SJSA1 (cell line): ENCODE results near the gene PHKB. TPM values are rescaled to one million over a fixed set of nuclear protein-coding genes. Genes with fewer than 3 reads are reported as not detected.

Source experiments
- DNase-seq, 2 experiments: peaks; one replicate each; pipeline ENCODE4 v3.0.0-alpha.2; 2015 to 2020; ENCODE audit warnings: low spot score in 2 of 2, low read depth in 1 of 2
- H3K27ac ChIP-seq: fragments of 250-450 bp; sonication (Bioruptor Pico); 2 replicates; pipeline ENCODE4 v1.5.1; 2020; ENCODE audit warnings: mild to moderate bottlenecking, moderate library complexity
- H3K27me3 ChIP-seq: fragments of 250-450 bp; sonication (Bioruptor Pico); replicated peaks from 2 replicates; pipeline ENCODE4 v1.5.1; 2020; ENCODE audit warnings: mild to moderate bottlenecking, moderate library complexity
- H3K36me3 ChIP-seq: fragments of 250-450 bp; sonication (Bioruptor Pico); 2 replicates; pipeline ENCODE4 v1.5.1; 2020; ENCODE audit warnings: mild to moderate bottlenecking
- H3K4me1 ChIP-seq: fragments of 250-450 bp; sonication (Bioruptor Pico); replicated peaks from 2 replicates; pipeline ENCODE4 v1.6.1; 2021; ENCODE audit warnings: mild to moderate bottlenecking
- H3K4me3 ChIP-seq: fragments of 250-450 bp; sonication (Bioruptor Pico); 2 replicates; pipeline ENCODE4 v1.5.1; 2020; ENCODE audit warnings: mild to moderate bottlenecking
- H3K9me3 ChIP-seq: fragments of 250-450 bp; sonication (Bioruptor Pico); replicated peaks from 2 replicates; pipeline ENCODE4 v1.5.1; 2020; ENCODE audit warnings: mild to moderate bottlenecking
- total RNA-seq: library from RNA; depleted of rRNA; stranded (reverse); fragments of >200 nt; shearing (Covaris generic); gene quantifications from 2 replicates; pipeline ENCODE4 v1.2.3, GENCODE V29; 2014

Gene PHKB
- total RNA-seq, 1 experiment from 2014 or later = 43.1 TPM

DNA sequence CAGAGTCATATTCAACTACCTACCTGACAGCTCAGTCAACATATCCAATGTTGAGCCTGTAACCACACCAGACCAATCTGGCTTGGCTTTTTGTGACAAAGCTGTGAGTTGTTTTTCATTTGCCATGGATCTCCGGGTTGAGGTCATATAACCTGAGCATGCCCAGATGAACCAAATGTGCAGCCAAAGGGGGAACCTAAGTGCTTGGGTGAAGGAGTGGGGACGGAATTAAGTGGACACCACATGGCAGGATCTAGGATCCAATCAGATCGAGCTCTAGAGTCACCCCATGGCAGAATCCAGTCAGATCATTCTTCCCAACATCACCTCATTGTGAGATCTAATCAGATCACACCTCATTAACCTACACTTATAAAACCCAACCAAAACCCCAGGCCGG, 258.6 kb downstream of the PHKB start:
- DNase-seq = no peak
- H3K36me3 ChIP-seq = no peaks in the 10 kb centered on the region
- H3K27ac ChIP-seq = no peak overlapping the region; the same call in 1 of the 2 replicates
- H3K4me3 ChIP-seq = no peak overlapping the region
- H3K27me3 ChIP-seq = no peaks in the 10 kb centered on the region
- H3K4me1 ChIP-seq = peaks cover 27% of the 10 kb centered on the region
- H3K9me3 ChIP-seq = no peaks in the 10 kb centered on the region

GRCh38 chr16:47721006-47721637, 260.0 kb downstream of the PHKB start:
- Histone ChIP-seq H3K4me1 (peaks cover 14% of the 10 kb centered on the region), H3K36me3 (no peaks in the 10 kb centered on the region), H3K9me3 (no peaks in the 10 kb centered on the region), H3K27me3 (no peaks in the 10 kb centered on the region), H3K4me3 (no peak overlapping the region), H3K27ac (no peak overlapping the region)
- no peak for DNase-seq

DNA sequence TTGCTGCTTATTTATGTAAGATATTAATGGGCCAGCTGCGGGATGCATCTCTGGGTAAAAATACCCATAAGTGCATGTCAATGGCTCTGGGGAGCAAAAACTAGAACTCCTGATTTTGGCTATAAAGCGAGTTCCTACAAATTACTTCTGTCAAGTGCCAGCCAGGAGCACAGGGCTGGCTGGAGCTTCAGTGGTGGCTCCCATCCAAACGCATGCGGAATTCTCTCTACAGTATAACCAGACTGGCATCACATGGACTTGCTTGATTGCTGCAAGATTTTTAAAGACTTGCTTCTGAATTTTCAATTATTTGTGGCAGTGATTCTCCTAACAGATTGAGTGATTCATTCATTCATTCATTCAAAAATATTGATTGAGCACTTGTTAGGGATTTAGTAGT, 260.9 kb downstream of the PHKB start:
- Histone ChIP-seq H3K4me3 (no peak overlapping the region), H3K9me3 (no peaks in the 10 kb centered on the region), H3K4me1 (peaks cover 14% of the 10 kb centered on the region), H3K36me3 (no peaks in the 10 kb centered on the region), H3K27ac (no peak overlapping the region), H3K27me3 (no peaks in the 10 kb centered on the region)
- DNase-seq = no peak

DNA sequence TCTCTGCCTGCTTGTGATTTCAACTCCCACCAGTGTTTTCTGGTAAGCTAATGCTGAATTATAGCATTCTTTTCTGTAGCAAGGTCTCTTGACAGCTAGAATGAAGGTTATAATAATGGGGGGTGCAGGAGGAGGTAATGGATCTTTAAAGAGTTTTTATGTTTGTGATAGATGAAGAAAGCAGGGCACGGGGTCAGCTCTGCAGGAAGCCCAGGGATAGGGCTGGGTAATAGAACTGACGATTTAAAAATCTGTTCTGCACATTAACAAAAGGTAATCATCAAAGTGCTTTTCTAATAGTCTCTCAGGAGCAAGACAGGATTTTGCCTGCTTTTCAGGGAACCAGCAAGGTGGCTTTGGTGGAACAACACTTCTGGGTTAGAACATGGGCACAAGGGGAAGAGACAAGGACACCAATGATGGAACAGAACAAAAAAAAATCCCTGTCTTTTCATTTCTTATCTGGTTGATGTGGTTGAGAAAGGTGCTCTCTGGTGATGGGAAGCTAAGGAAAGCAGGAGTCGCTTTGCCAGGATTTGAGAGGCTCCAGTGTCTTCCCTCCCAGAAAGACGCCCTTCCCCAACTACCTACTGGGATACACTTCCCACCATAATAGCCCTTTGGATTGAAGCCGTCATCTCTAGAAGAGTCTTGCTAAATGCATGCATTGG, 263.1 kb downstream of the PHKB start:
- H3K36me3 ChIP-seq = no peaks in the 10 kb centered on the region
- no peak for DNase-seq
- no peak overlapping the region for H3K27ac ChIP-seq
- H3K4me1 ChIP-seq = peaks cover 9% of the 10 kb centered on the region
- H3K27me3 ChIP-seq = no peaks in the 10 kb centered on the region
- no peaks in the 10 kb centered on the region for H3K9me3 ChIP-seq
- H3K4me3 ChIP-seq = no peak overlapping the region

DNA sequence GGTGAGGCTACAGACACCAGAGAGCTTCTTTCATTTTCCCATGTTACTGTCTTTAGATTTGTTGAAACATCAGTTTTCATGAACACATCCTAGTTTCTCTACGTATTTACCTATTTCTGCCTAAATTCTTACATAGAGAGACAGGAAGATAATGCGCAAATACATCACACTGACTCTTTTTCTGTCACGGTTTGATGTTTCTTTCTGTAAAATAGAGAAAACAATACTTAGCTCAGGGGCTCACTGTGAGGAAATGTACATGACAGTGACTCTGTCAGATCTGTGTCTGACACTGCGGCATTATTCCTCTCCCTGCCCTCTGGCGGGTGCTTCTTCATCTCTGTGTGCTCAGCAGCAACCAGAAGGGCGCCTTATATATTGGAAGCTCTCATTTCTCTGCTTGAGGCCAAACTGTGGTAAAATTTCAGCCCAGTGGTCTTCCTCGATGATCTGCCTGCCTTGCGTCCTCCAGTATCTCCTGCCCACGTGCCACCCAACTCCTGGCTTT, 264.1 kb downstream of the PHKB start:
- no peak overlapping the region for H3K4me3 ChIP-seq
- H3K9me3 ChIP-seq = no peaks in the 10 kb centered on the region
- H3K4me1 ChIP-seq = no peaks in the 10 kb centered on the region
- no peak for DNase-seq
- H3K36me3 ChIP-seq = no peaks in the 10 kb centered on the region
- H3K27ac ChIP-seq = no peak overlapping the region
- no peaks in the 10 kb centered on the region for H3K27me3 ChIP-seq

DNA sequence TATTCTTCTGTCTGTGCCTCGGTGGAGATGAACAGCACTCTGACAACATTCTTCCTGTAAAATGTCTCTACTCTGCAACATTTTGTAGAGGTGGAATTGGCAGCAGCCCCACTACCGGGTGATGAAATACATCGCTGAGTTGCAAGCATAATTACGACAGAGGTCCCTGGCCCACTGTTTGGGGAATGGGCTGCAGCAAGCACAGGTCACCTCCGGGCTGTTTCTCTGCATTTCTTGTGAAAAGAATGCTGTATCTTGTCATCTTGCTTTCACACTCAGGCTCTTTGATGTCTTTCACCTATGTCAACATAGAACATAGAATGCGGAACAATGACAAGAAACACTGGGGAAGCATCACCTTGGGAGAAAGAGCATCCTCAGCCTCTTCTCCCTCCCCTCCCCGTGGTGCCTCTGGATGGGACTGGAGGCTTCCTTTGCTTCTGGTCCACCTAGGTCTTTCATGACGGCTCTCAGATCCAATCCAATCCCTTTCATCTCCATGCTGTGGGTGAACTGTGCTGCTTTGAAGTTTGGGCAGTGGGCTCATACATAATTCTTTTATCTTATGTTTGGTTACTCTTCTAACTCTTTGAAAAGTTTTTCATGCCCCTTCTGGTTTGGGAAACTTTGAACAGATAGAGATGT, 265.0 kb downstream of the PHKB start:
- no peak for DNase-seq
- Histone ChIP-seq H3K4me3 (no peak overlapping the region), H3K4me1 (peaks cover 3% of the 10 kb centered on the region), H3K27ac (no peak overlapping the region), H3K27me3 (no peaks in the 10 kb centered on the region), H3K36me3 (no peaks in the 10 kb centered on the region), H3K9me3 (no peaks in the 10 kb centered on the region)

GRCh38 chr16:47727131-47727530, 266.0 kb downstream of the PHKB start:
- no peak for DNase-seq
- H3K36me3 ChIP-seq = no peaks in the 10 kb centered on the region
- no peak overlapping the region for H3K27ac ChIP-seq
- no peak overlapping the region for H3K4me3 ChIP-seq
- no peaks in the 10 kb centered on the region for H3K27me3 ChIP-seq
- H3K4me1 ChIP-seq = peaks cover 13% of the 10 kb centered on the region
- no peaks in the 10 kb centered on the region for H3K9me3 ChIP-seq

DNA sequence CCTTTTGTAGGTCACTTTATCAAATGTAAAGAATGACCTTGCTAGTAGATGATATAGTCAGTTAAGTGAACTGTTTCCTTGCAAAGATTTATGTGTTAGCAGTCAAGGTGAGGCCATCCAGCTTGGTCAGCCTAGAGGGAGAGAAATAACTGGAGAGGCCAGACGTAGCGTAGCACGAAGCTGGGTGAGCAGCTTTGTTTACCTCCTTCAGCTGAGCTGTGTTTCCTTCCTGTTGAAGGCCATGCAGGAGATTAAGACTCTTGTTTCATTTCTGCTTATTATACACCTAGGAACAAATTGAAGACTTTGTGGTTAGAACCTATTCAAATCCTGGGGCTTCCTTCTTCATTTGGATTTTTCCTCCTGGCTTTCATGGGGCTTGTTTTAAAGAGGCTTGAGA, 267.1 kb downstream of the PHKB start:
- no peak overlapping the region for H3K4me3 ChIP-seq
- no peak for DNase-seq
- H3K27ac ChIP-seq = no peak overlapping the region
- peaks cover 23% of the 10 kb centered on the region for H3K4me1 ChIP-seq
- H3K36me3 ChIP-seq = no peaks in the 10 kb centered on the region
- no peaks in the 10 kb centered on the region for H3K9me3 ChIP-seq
- H3K27me3 ChIP-seq = no peaks in the 10 kb centered on the region

DNA sequence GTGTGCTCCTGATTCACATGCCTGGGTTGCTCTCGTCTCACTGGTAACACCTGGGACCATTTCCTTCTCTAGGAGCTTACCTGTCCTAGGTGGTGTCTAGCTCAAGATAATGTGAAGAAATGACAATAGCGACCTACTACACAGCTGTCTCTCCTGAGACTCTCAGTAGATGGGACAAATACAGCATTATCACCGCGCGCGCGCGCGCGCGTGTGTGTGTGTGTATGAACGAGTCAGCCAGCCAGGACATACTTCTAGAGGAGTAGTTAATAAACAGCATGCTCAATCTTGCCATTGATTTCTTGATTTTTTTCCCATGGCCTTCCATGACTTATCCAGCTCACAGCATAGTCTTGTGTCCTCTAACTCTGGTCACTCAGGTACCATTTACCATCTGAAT, 268.6 kb downstream of the PHKB start:
- no peak for DNase-seq
- Histone ChIP-seq H3K27me3 (no peaks in the 10 kb centered on the region), H3K4me3 (no peak overlapping the region), H3K9me3 (no peaks in the 10 kb centered on the region), H3K4me1 (peaks cover 29% of the 10 kb centered on the region), H3K36me3 (no peaks in the 10 kb centered on the region), H3K27ac (no peak overlapping the region)

DNA sequence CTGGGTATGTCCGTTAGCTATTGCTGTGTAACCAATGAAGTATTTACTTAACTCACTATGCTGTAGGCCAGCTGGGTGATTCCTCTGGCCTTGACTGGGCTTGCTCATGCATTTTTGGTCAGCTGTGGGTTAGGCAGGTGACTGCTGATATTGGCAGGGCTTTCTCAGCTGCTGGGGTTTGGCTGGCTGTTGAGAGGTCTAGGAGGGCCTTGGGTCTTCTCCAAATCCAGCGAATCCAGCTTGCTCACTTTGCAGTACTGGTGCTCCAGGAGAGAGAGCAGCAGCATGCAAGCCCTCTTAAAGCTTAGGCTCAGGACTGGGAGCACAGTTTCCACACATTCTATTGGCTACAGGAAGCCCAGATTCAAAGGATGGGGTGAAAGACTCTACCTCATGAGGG, 270.1 kb downstream of the PHKB start:
- no peak overlapping the region for H3K27ac ChIP-seq
- no peaks in the 10 kb centered on the region for H3K9me3 ChIP-seq
- no peaks in the 10 kb centered on the region for H3K36me3 ChIP-seq
- no peak for DNase-seq
- peaks cover 29% of the 10 kb centered on the region for H3K4me1 ChIP-seq
- no peaks in the 10 kb centered on the region for H3K27me3 ChIP-seq
- no peak overlapping the region for H3K4me3 ChIP-seq

DNA sequence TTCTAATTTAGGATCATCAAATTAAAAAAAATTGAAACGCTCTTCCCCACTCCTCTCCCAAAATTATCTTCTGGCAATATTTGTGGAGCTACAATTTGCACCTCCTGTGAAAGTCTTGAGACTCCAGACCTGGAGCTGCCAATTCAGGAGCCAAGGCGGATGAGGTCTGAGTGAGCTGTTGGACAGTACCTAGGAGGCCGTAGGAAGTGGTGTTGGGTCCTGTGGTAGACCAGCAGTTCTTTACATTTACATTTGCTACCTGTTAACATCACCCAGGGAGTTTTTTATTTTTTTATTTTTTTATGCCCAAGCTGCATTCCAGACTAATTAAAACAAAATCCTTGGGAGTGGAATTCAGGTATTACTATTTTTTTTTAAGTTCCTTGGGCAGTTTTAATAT, 271.0 kb downstream of the PHKB start:
- no peaks in the 10 kb centered on the region for H3K9me3 ChIP-seq

DNA sequence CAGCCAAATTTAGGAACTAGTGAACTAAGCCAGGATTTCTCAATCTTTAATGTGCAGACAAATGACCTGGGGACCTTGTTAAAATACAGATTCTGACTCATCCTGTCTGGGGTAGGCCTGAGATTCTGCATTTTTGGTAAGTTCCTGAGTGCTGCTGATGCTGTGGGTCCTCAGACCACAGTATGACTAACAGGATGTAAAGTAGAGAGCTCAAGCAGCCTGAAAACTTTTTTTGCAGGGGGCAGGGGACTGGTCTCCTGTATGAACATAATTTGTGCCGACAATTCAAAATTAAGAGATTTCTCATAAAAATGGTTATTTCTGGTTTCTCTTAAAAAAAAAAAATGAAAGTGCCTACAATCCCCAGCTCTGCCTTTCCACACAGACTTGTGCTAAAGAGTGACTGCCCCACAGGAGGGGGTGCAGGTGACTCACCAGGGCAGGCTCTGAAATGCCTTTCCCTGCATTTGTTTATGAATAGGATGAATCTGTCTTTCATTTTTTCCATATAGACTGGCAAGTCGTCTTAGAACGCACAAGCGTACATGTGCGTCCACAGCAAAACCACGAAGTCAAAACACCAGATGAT, 271.5 kb downstream of the PHKB start:
- Histone ChIP-seq H3K4me3 (no peak overlapping the region), H3K36me3 (no peaks in the 10 kb centered on the region), H3K27ac (peak overlapping the region; percentile 51), H3K9me3 (no peaks in the 10 kb centered on the region), H3K4me1 (peaks cover 29% of the 10 kb centered on the region), H3K27me3 (no peaks in the 10 kb centered on the region)
- DNase-seq = peak; percentile 84 to 90

More for the DNA sequence above, 271.0 kb downstream of the PHKB start:
- H3K27ac ChIP-seq = peak overlapping the region; percentile 51
- no peaks in the 10 kb centered on the region for H3K27me3 ChIP-seq
- peaks cover 29% of the 10 kb centered on the region for H3K4me1 ChIP-seq
- H3K36me3 ChIP-seq = no peaks in the 10 kb centered on the region
- no peak overlapping the region for H3K4me3 ChIP-seq
- no peak for DNase-seq

DNA sequence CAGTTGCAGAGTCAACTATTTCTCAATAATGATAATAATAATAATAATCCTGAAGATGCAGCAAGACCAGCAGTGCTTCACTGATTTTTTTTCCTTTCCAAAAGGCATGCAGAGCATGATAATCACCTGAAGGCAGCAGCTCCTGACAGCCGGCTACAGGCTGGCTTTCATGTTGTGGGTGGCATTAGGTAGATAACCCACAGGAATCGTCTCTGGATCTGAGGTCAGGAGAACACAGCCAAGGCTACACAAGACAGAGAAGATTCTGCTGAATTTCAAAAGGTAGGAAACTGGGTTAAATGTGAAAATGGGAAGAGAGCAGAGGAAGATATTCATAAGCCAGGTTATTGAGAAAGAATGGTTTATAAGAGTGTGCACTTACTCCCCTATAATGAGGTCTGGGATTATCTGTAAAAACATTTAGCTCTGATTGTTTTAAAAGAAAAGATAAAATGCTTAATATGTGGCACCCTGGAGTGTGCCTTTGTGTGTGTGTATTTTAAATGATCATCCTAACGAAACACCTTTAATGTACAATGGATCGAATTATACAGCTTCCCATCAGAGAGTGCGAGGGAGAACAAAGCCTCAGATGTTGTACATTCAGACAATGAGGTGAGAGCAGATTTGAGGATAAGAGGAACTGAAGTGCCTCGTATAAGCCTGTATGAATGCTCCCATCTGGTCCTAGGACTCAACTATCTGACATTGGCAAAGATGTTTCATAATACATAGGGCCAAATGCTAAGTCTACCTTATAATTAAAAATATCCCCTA, 273.1 kb downstream of the PHKB start:
- no peaks in the 10 kb centered on the region for H3K36me3 ChIP-seq
- H3K4me3 ChIP-seq = no peak overlapping the region
- DNase-seq = no peak
- no peaks in the 10 kb centered on the region for H3K27me3 ChIP-seq
- no peak overlapping the region for H3K27ac ChIP-seq
- H3K9me3 ChIP-seq = no peaks in the 10 kb centered on the region
- peaks cover 29% of the 10 kb centered on the region for H3K4me1 ChIP-seq
